ENCODE results near the gene GRHL3. TPM values are rescaled to one million over a fixed set of nuclear protein-coding genes. Genes with fewer than 3 reads are reported as not detected.

GRHL3 gene
- total and polyA plus RNA-seq, 2 donors (not counting 3 experiments of a cell fraction or from before 2014, with no cell fraction given) = not detected

- Histone ChIP-seq H3K4me3 (replicated peaks in 1 of 3; ENCODE audit: insufficient read depth in 1 of 3, low read depth in 1 of 3, low read length in 3 of 3) (peak overlapping the region in 2 of 3 experiments; percentile 2 to 20), H3K4me1 (ENCODE audit: control insufficient read depth, extremely low read depth, insufficient read depth, low read length) (peaks cover 5% of the 10 kb centered on the region), H3K9ac (replicated peaks; ENCODE audit: extremely low read depth, insufficient read depth, low read length) (no peak overlapping the region), H3K9me1 (replicated peaks; ENCODE audit: control insufficient read depth, extremely low read depth, insufficient read depth, low read length) (no peaks in the 10 kb centered on the region), H2AFZ (ENCODE audit: low read depth, low read length) (peak overlapping the region; percentile 29), H3K4me2 (ENCODE audit: insufficient read depth, low read length) (peak overlapping the region; percentile 33), H4K20me1 (replicated peaks; ENCODE audit: control insufficient read depth, extremely low read depth, insufficient read depth, low read length) (no peaks in the 10 kb centered on the region), H3K27ac (ENCODE audit: insufficient read depth, low read depth, low read length) (no peak overlapping the region), H3K79me2 (ENCODE audit: control insufficient read depth, insufficient read depth, low read length) (no peaks in the 10 kb centered on the region), H3K27me3 (ENCODE audit: control insufficient read depth in 2 of 2, insufficient read depth in 2 of 2, low read length in 2 of 2) (peaks cover 71 to 87% of the 10 kb centered on the region in 2 experiments), H3K9me3 (replicated peaks; ENCODE audit: control insufficient read depth, insufficient read depth, low read length) (no peaks in the 10 kb centered on the region), H3K36me3 (ENCODE audit: control insufficient read depth in 2 of 2, extremely low read depth in 1 of 2, insufficient read depth in 2 of 2, low read length in 2 of 2) (no peaks in the 10 kb centered on the region)
- no peak for FAIRE-seq
- DNase-seq (ENCODE audit: low read depth, low spot score) = peak; percentile 6
- no TSS peak for BruUV-seq (replicated peaks)
- dilution Hi-C loops (cut with MboI; ENCODE audit: extremely low pct_ligation_motif_present, low sequenced_read_pairs) (no loop called here), intact Hi-C loops (cut with micrococcal nuclease) (no loop called here)
- TF ChIP-seq EZH2 (IDR thresholded peaks at IDR 0.05; ENCODE audit: borderline replicate concordance, low read depth, low read length, severe bottlenecking) (peak; percentile 94), FOS (IDR thresholded peaks at IDR 0.05; ENCODE audit: borderline replicate concordance, insufficient read depth, low read length) (no peak)
- ChIA-PET POLR2A (no interaction called here), CTCF (interaction anchor here (3.0 kb wide), 1 partner anchor 121 kb away, joined by 13 read pairs; no protein-coding TSS in a partner anchor)
These were observed 3.5 kb downstream of the GRHL3 start for GRCh38 chr1:24322470-24323177.

GRCh38 chr1:24323281-24323680 lies 4.1 kb downstream of the GRHL3 start:
- DNase-seq (ENCODE audit: low read depth, low spot score) (no peak), FAIRE-seq (peak; percentile 4)
- H3K9me1 ChIP-seq (replicated peaks; ENCODE audit: control insufficient read depth, extremely low read depth, insufficient read depth, low read length) = no peaks in the 10 kb centered on the region
- H3K79me2 ChIP-seq (ENCODE audit: control insufficient read depth, insufficient read depth, low read length) = no peaks in the 10 kb centered on the region
- H3K4me3 ChIP-seq (replicated peaks in 1 of 3; ENCODE audit: insufficient read depth in 1 of 3, low read depth in 1 of 3, low read length in 3 of 3) = no peak overlapping the region
- H3K27me3 ChIP-seq (ENCODE audit: control insufficient read depth in 2 of 2, insufficient read depth in 2 of 2, low read length in 2 of 2) = peaks cover 66 to 86% of the 10 kb centered on the region in 2 experiments
- no peaks in the 10 kb centered on the region for H3K9me3 ChIP-seq (replicated peaks; ENCODE audit: control insufficient read depth, insufficient read depth, low read length)
- H2AFZ ChIP-seq (ENCODE audit: low read depth, low read length) = no peak overlapping the region
- intact Hi-C loops (cut with micrococcal nuclease) = no loop called here
- H3K9ac ChIP-seq (replicated peaks; ENCODE audit: extremely low read depth, insufficient read depth, low read length) = no peak overlapping the region
- dilution Hi-C loops (cut with MboI; ENCODE audit: extremely low pct_ligation_motif_present, low sequenced_read_pairs) = no loop called here
- no peaks in the 10 kb centered on the region for H3K36me3 ChIP-seq (ENCODE audit: control insufficient read depth in 2 of 2, extremely low read depth in 1 of 2, insufficient read depth in 2 of 2, low read length in 2 of 2)
- CTCF ChIA-PET = interaction anchor here (1.3 kb wide), 1 partner anchor 172 kb away, joined by 3 read pairs; no protein-coding TSS in a partner anchor
- H4K20me1 ChIP-seq (replicated peaks; ENCODE audit: control insufficient read depth, extremely low read depth, insufficient read depth, low read length) = no peaks in the 10 kb centered on the region
- peaks cover 5% of the 10 kb centered on the region for H3K4me1 ChIP-seq (ENCODE audit: control insufficient read depth, extremely low read depth, insufficient read depth, low read length)
- TF ChIP-seq GATA2 (IDR thresholded peaks at IDR 0.05; ENCODE audit: insufficient read depth, insufficient read length, low read depth, low read length) (no peak), MYC (IDR thresholded peaks at IDR 0.05; ENCODE audit: low read depth, low read length) (no peak), CTCF (IDR thresholded peaks at IDR 0.05; ENCODE audit: extremely low read depth in 1 of 2, insufficient read depth in 1 of 2, low read depth in 1 of 2, low read length in 2 of 2) (no peak), POLR2A (IDR thresholded peaks at IDR 0.05; ENCODE audit: low read depth, low read length) (no peak), JUN (IDR thresholded peaks at IDR 0.05; ENCODE audit: borderline replicate concordance, insufficient read depth, insufficient read length, low read depth) (no peak), EZH2 (IDR thresholded peaks at IDR 0.05; ENCODE audit: borderline replicate concordance, low read depth, low read length, severe bottlenecking) (no peak), FOS (IDR thresholded peaks at IDR 0.05; ENCODE audit: borderline replicate concordance, insufficient read depth, low read length) (no peak), POLR2AphosphoS5 (IDR thresholded peaks at IDR 0.05; ENCODE audit: insufficient read depth, low read depth, low read length) (no peak), MAX (IDR thresholded peaks at IDR 0.05; ENCODE audit: insufficient read depth, insufficient read length) (no peak)
- H3K27ac ChIP-seq (ENCODE audit: insufficient read depth, low read depth, low read length) = no peak overlapping the region
- POLR2A ChIA-PET = no interaction called here
- no TSS peak for BruUV-seq (replicated peaks)
- no peak overlapping the region for H3K4me2 ChIP-seq (ENCODE audit: insufficient read depth, low read length)
